Loucy (cell line): ENCODE data around the gene SYNE2.

Source experiments
- EZH2phosphoT487 ChIP-seq: fragments of 200-600 bp; IDR thresholded peaks from 2 replicates; pipeline ENCODE4 v1.6.1; 2018; ENCODE audit warnings: antibody characterized with exemption, mild to moderate bottlenecking, moderate library complexity, borderline replicate concordance
- TF ChIP-seq, protein P1 (sequence below): fragments of 200-600 bp; sonication (generic); conservative IDR thresholded peaks from 2 replicates; pipeline ENCODE4 v1.5.1; 2014; ENCODE audit warnings: mild to moderate bottlenecking, antibody characterized with exemption, low read length

DNA sequence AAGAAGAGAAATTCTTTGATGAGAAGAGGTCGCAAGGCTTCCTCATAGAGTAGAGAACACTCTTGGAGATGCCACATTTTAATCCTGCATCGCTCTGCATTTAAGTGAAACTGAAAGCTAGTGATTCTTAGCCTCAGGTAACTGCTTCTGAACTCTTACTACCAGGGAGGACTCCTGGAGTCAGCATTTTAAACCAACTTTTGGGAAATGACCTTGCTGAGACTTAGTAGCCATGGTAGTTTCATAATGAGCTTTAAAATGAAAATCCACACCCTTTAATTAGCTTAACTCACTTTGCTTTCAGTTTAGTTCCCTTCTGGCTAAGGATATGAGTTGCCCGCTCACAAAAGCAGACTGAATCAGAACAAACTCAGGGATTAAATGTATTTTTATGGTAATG, 80.3 kb downstream of the SYNE2 start:
- TF ChIP-seq, protein P1, sequence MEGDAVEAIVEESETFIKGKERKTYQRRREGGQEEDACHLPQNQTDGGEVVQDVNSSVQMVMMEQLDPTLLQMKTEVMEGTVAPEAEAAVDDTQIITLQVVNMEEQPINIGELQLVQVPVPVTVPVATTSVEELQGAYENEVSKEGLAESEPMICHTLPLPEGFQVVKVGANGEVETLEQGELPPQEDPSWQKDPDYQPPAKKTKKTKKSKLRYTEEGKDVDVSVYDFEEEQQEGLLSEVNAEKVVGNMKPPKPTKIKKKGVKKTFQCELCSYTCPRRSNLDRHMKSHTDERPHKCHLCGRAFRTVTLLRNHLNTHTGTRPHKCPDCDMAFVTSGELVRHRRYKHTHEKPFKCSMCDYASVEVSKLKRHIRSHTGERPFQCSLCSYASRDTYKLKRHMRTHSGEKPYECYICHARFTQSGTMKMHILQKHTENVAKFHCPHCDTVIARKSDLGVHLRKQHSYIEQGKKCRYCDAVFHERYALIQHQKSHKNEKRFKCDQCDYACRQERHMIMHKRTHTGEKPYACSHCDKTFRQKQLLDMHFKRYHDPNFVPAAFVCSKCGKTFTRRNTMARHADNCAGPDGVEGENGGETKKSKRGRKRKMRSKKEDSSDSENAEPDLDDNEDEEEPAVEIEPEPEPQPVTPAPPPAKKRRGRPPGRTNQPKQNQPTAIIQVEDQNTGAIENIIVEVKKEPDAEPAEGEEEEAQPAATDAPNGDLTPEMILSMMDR, result no peak
- no peak for TF ChIP-seq EZH2phosphoT487
